Nephron progenitor cell (in vitro differentiated cells): Measurements from ENCODE around the gene GSTT2.

ENCODE experiments used
- DNase-seq: peaks from one replicate; pipeline ENCODE4 v3.0.0; 2021
- H3K27ac Mint-ChIP-seq: 2 replicates; pipeline ENCODE4 v1.8.0; 2021; ENCODE audit warnings: mild to moderate bottlenecking, moderate library complexity, mixed read lengths
- H3K27me3 Mint-ChIP-seq: 2 replicates; pipeline ENCODE4 v1.8.0; 2021; ENCODE audit warnings: mild to moderate bottlenecking, low read depth, mixed read lengths; ENCODE audit not compliant: poor library complexity
- H3K36me3 Mint-ChIP-seq: 2 replicates; pipeline ENCODE4 v1.8.0; 2021; ENCODE audit warnings: low read depth, mixed read lengths
- H3K4me1 Mint-ChIP-seq: 2 replicates; pipeline ENCODE4 v1.8.0; 2021; ENCODE audit warnings: mixed read lengths
- H3K4me3 Mint-ChIP-seq: 2 replicates; pipeline ENCODE4 v1.8.0; 2021; ENCODE audit warnings: mild to moderate bottlenecking, moderate library complexity, mixed read lengths
- H3K9me3 Mint-ChIP-seq: 2 replicates; pipeline ENCODE4 v1.8.0; 2021; ENCODE audit warnings: mild to moderate bottlenecking, moderate library complexity, mixed read lengths
- CTCF ChIP-seq: fragments of 200-600 bp; sonication (generic); IDR thresholded peaks from 2 replicates; pipeline ENCODE4 v1.5.0; 2021; ENCODE audit warnings: antibody characterized with exemption

The GSTT2 gene

DNA sequence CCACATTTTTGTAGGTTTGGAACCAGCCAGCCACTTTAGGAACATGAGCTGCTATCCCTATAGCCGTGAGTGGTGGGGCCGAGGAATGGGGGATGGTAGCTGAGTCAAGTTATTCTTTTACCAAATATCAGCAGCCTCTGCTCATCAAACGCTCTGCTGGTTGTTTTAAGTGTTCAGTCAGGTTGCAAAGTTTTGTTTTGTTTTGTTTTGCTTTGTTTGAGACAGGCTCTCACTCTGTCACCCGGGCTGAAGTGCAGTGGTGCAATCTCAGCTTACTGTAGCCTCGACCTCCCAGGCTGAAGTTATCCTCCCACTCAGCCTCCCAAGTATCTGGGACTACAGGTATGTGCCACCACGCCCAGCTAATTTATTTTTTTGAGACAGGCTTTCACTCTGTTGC lies 45.5 kb downstream of the GSTT2 start:
- Mint-ChIP-seq H3K9me3 (peaks cover 30% of the 10 kb centered on the region), H3K4me1 (peaks cover 20% of the 10 kb centered on the region), H3K27ac (no peak overlapping the region), H3K27me3 (no peaks in the 10 kb centered on the region), H3K4me3 (no peak overlapping the region), H3K36me3 (peaks cover 44% of the 10 kb centered on the region)
- no peak for TF ChIP-seq CTCF
- DNase-seq, result no peak

GRCh38 chr22:24026056-24026455 lies 46.1 kb downstream of the GSTT2 start:
- no peak for DNase-seq
- no peak for TF ChIP-seq CTCF
- Mint-ChIP-seq H3K9me3 (peaks cover 30% of the 10 kb centered on the region), H3K4me3 (no peak overlapping the region), H3K4me1 (peaks cover 20% of the 10 kb centered on the region), H3K36me3 (peaks cover 41% of the 10 kb centered on the region), H3K27me3 (no peaks in the 10 kb centered on the region), H3K27ac (no peak overlapping the region)

- no peak for TF ChIP-seq CTCF
- Mint-ChIP-seq H3K4me1 (peaks cover 20% of the 10 kb centered on the region), H3K36me3 (peaks cover 41% of the 10 kb centered on the region), H3K4me3 (no peak overlapping the region), H3K27me3 (no peaks in the 10 kb centered on the region), H3K27ac (peak overlapping the region; percentile 27), H3K9me3 (peaks cover 30% of the 10 kb centered on the region)
- DNase-seq, result no peak
Measured at GRCh38 chr22:24026733-24027132, 46.8 kb downstream of the GSTT2 start.

- peaks cover 25% of the 10 kb centered on the region for H3K9me3 Mint-ChIP-seq
- H3K27me3 Mint-ChIP-seq, result no peaks in the 10 kb centered on the region
- DNase-seq, result no peak
- TF ChIP-seq CTCF, result no peak
- peak overlapping the region; percentile 26 for H3K27ac Mint-ChIP-seq
- H3K4me3 Mint-ChIP-seq, result no peak overlapping the region
- H3K36me3 Mint-ChIP-seq, result peaks cover 35% of the 10 kb centered on the region
- H3K4me1 Mint-ChIP-seq, result peaks cover 20% of the 10 kb centered on the region
Measured at GRCh38 chr22:24027389-24027975, 47.5 kb downstream of the GSTT2 start.

GRCh38 chr22:24027991-24028390 lies 48.1 kb downstream of the GSTT2 start:
- DNase-seq, result no peak
- Mint-ChIP-seq H3K9me3 (peaks cover 23% of the 10 kb centered on the region), H3K27me3 (no peaks in the 10 kb centered on the region), H3K4me1 (peaks cover 20% of the 10 kb centered on the region), H3K36me3 (peaks cover 33% of the 10 kb centered on the region), H3K4me3 (no peak overlapping the region), H3K27ac (no peak overlapping the region)
- TF ChIP-seq CTCF, result no peak

- H3K27ac Mint-ChIP-seq, result no peak overlapping the region
- peaks cover 17% of the 10 kb centered on the region for H3K9me3 Mint-ChIP-seq
- no peak for DNase-seq
- no peaks in the 10 kb centered on the region for H3K27me3 Mint-ChIP-seq
- peaks cover 27% of the 10 kb centered on the region for H3K36me3 Mint-ChIP-seq
- H3K4me3 Mint-ChIP-seq, result no peak overlapping the region
- peaks cover 20% of the 10 kb centered on the region for H3K4me1 Mint-ChIP-seq
- TF ChIP-seq CTCF, result no peak
Measured at GRCh38 chr22:24028533-24028932, 48.6 kb downstream of the GSTT2 start.
